ENCODE measurements around the gene CAPN3. TPM values are rescaled to one million over a fixed set of nuclear protein-coding genes. Genes with fewer than 3 reads are reported as not detected.

CAPN3 gene
- total RNA-seq, 4 donors from 2014 or later: 0.79 to 16.2 (median 3.9) TPM

- Histone ChIP-seq H3K27me3 (no peaks in the 10 kb centered on the region), H3K9me3 (no peaks in the 10 kb centered on the region), H3K4me3 (no peak overlapping the region), H3K27ac (no peak overlapping the region), H3K4me1 (no peaks in the 10 kb centered on the region), H3K36me3 (peaks cover 0 to 38% of the 10 kb centered on the region in 2 donors)
- ATAC-seq: no peak
- WGBS, 2 donors (ENCODE audit: low coverage in 1 of 2): 44 to 57% methylated on average over 2 of the region's 4 CpGs
- TF ChIP-seq CTCF (IDR thresholded peaks at IDR 0.05) (no peak), POLR2A (IDR thresholded peaks at IDR 0.05) (no peak), POLR2AphosphoS5 (IDR thresholded peaks at IDR 0.05) (no peak), EP300 (IDR thresholded peaks at IDR 0.05) (no peak)
Observed at GRCh38 chr15:42384597-42384996, 25.3 kb downstream of the CAPN3 start.

GRCh38 chr15:42385206-42385979, 26.1 kb downstream of the CAPN3 start:
- TF ChIP-seq EP300 (IDR thresholded peaks at IDR 0.05) (no peak), CTCF (IDR thresholded peaks at IDR 0.05) (peak in 1 of 4 experiments; percentile 14), POLR2A (IDR thresholded peaks at IDR 0.05) (no peak), POLR2AphosphoS5 (IDR thresholded peaks at IDR 0.05) (no peak)
- Histone ChIP-seq H3K27me3 (no peaks in the 10 kb centered on the region), H3K4me3 (no peak overlapping the region), H3K27ac (no peak overlapping the region), H3K4me1 (no peaks in the 10 kb centered on the region), H3K9me3 (no peaks in the 10 kb centered on the region), H3K36me3 (peaks cover 0 to 38% of the 10 kb centered on the region in 2 donors)
- WGBS, 2 donors (ENCODE audit: low coverage in 1 of 2): 48% methylated on average over 5 of the region's 5 CpGs; no CpG with 5 or more reads in 1 of the 2 donors
- no peak for ATAC-seq

- Histone ChIP-seq H3K27ac (no peak overlapping the region), H3K4me1 (no peaks in the 10 kb centered on the region), H3K27me3 (no peaks in the 10 kb centered on the region), H3K9me3 (no peaks in the 10 kb centered on the region), H3K4me3 (no peak overlapping the region), H3K36me3 (peaks cover 0 to 38% of the 10 kb centered on the region in 2 donors)
- ATAC-seq: no peak
- WGBS, 2 donors (ENCODE audit: low coverage in 1 of 2): 70 to 100% methylated on average over 3 to 4 of the region's 12 CpGs
- TF ChIP-seq CTCF (IDR thresholded peaks at IDR 0.05): no peak
- TF ChIP-seq POLR2A (IDR thresholded peaks at IDR 0.05): no peak
- no peak for TF ChIP-seq EP300 (IDR thresholded peaks at IDR 0.05)
Observed at GRCh38 chr15:42385980-42386700, 26.8 kb downstream of the CAPN3 start.

- H3K9me3 ChIP-seq: no peaks in the 10 kb centered on the region
- WGBS, 2 donors (ENCODE audit: low coverage in 1 of 2): 68 to 90% methylated on average over 2 to 4 of the region's 8 CpGs
- no peak for ATAC-seq
Observed at GRCh38 chr15:42387603-42388002, 28.3 kb downstream of the CAPN3 start.

More at GRCh38 chr15:42387603-42388002, 28.3 kb downstream of the CAPN3 start:
- Histone ChIP-seq H3K4me1 (no peaks in the 10 kb centered on the region), H3K27ac (no peak overlapping the region), H3K36me3 (peaks cover 0 to 38% of the 10 kb centered on the region in 2 donors), H3K4me3 (no peak overlapping the region), H3K27me3 (no peaks in the 10 kb centered on the region)
- TF ChIP-seq EP300 (IDR thresholded peaks at IDR 0.05): no peak
- no peak for TF ChIP-seq POLR2AphosphoS5 (IDR thresholded peaks at IDR 0.05)
- no peak for TF ChIP-seq CTCF (IDR thresholded peaks at IDR 0.05)
- no peak for TF ChIP-seq POLR2A (IDR thresholded peaks at IDR 0.05)
